ENCODE measurements around the gene DUSP7.
A peak's percentile ranks its signal among the peaks of the same experiment; 100 is the strongest.
"Not testable (repeated sequence)": the region's sequence is repeated elsewhere in the genome, so short reads cannot be mapped to it uniquely, and the experiment has no call there.

DUSP7 gene

DNA sequence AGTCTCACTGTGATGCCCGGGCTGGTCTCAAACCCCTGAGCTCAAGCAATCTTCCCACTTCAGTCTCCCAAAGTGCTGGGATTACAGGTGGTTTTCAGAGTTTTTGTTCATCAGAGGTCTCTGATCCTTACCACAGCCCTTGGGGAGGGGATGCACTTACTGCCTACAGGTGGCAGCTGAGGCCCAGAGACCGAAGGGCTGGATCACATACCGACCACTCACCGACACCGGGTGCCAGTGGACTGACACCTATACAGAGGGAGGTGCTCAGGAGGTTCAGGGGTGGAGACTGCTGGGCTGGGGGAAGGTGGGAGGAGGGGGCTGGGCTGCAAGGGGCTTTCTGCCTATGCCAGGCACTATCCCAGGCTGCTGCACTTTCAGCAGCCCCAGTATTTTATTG is 19.5 kb downstream of the DUSP7 start:
- Histone ChIP-seq H3K27me3 (no peaks in the 10 kb centered on the region), H3K36me3 (no peaks in the 10 kb centered on the region; the same call in 1 of the 2 replicates), H3K4me1 (peaks cover 23% of the 10 kb centered on the region), H3K4me3 (ENCODE audit: low read depth, low read length) (no peak overlapping the region), H3K9me3 (no peaks in the 10 kb centered on the region)
- DNase-seq, result no peak
- TF ChIP-seq, protein P1, sequence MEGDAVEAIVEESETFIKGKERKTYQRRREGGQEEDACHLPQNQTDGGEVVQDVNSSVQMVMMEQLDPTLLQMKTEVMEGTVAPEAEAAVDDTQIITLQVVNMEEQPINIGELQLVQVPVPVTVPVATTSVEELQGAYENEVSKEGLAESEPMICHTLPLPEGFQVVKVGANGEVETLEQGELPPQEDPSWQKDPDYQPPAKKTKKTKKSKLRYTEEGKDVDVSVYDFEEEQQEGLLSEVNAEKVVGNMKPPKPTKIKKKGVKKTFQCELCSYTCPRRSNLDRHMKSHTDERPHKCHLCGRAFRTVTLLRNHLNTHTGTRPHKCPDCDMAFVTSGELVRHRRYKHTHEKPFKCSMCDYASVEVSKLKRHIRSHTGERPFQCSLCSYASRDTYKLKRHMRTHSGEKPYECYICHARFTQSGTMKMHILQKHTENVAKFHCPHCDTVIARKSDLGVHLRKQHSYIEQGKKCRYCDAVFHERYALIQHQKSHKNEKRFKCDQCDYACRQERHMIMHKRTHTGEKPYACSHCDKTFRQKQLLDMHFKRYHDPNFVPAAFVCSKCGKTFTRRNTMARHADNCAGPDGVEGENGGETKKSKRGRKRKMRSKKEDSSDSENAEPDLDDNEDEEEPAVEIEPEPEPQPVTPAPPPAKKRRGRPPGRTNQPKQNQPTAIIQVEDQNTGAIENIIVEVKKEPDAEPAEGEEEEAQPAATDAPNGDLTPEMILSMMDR (IDR thresholded peaks at IDR 0.05; ENCODE audit: low read depth, low read length), result no peak

DNA sequence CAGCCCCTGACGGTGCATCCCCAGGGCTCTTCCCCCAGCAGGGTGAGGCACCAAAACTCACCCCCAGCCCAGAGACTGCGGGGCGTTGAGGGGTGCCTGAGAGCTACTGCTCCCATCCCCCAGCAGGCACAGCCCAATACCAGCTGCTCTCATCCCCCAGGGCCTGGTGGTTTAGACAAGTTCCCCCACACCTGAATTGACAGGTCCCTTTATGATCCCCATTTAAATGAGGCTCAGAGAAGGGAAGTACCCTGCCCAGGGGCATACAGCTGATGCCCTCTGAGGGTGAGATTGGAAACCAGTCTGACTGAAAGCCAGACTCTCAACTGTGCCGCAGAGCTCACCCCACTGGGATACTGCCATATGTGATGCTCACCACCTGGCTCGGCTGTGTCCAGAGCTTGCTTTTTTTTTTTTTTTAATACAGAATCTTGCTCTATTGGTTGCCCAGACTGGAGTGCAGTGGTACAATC is 20.1 kb downstream of the DUSP7 start:
- no peak for DNase-seq
- no peaks in the 10 kb centered on the region; the same call in 1 of the 2 replicates for H3K36me3 ChIP-seq
- H3K4me3 ChIP-seq (ENCODE audit: low read depth, low read length), result no peak overlapping the region

DNA sequence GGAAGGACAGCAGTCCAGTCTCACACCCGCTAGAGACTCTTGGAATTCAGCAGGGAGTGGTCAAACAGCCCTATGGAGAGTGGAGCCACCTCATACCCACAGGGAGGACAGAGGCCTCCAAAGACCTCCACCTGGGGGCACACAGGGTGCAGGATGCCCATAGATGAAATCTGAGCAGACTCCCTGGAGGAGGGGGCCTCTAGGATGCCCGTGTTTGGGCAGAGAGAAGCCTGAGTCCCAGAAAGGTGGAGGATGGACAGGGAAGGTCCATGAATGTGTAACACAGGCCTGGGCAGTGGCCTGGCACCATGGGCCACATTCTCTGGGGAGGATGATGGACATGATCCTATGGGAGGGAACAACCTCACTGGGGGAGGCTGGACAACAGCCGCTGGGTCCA is 21.7 kb downstream of the DUSP7 start:
- no peaks in the 10 kb centered on the region for H3K9me3 ChIP-seq
- DNase-seq, result no peak
- no peaks in the 10 kb centered on the region for H3K27me3 ChIP-seq
- TF ChIP-seq, protein P1 (IDR thresholded peaks at IDR 0.05; ENCODE audit: low read depth, low read length), result no peak
- H3K4me3 ChIP-seq (ENCODE audit: low read depth, low read length), result no peak overlapping the region
- H3K4me1 ChIP-seq, result peaks cover 23% of the 10 kb centered on the region
- H3K36me3 ChIP-seq, result no peaks in the 10 kb centered on the region; the same call in 1 of the 2 replicates

More for the DNA sequence above, 20.1 kb downstream of the DUSP7 start:
- no peaks in the 10 kb centered on the region for H3K9me3 ChIP-seq
- H3K4me1 ChIP-seq, result peaks cover 18% of the 10 kb centered on the region
- no peaks in the 10 kb centered on the region for H3K27me3 ChIP-seq
- TF ChIP-seq, protein P1 (IDR thresholded peaks at IDR 0.05; ENCODE audit: low read depth, low read length), result no peak

DNA sequence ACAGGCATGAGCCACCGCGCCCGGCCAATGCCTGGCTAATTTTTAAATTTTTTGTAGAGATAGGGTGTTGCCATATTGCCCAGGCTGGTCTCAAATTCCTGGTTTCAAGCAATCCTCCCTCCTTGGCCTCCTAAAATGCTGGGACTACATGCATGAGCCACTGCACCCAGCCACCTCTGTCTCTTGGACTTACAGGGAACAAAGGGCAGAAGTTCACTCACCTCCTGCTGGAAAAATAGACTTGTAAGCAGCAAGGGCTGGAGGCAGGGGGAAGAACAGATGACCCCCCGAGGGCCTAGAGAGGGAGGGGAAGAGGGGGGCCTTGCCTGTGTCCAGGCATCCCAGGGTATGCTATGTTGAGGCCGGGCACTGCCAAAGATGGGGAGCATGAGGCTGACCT is 22.2 kb downstream of the DUSP7 start:
- Histone ChIP-seq H3K27me3 (no peaks in the 10 kb centered on the region), H3K4me3 (ENCODE audit: low read depth, low read length) (no peak overlapping the region), H3K9me3 (no peaks in the 10 kb centered on the region), H3K36me3 (no peaks in the 10 kb centered on the region; the same call in 1 of the 2 replicates), H3K4me1 (peaks cover 27% of the 10 kb centered on the region)
- no peak for DNase-seq
- TF ChIP-seq, protein P1 (IDR thresholded peaks at IDR 0.05; ENCODE audit: low read depth, low read length), result no peak

DNA sequence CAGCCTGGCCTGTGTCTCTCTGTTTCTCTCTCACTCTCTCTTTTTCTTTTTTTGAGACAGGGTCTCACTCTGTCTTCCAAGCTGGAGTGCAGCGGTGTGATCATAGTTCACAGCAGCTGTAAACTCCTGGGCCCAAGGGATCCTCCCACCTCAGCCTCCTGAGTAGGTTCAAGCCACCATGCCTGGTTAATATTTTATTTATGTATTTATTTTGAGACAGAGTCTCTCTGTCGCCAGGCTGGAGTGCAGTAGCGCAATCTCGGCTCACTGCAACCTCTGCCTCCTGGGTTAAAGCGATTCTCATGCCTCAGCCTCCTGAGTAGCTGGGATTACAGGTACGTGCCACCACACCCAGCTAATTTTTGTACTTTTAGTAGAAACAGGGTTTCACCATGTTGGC is 22.6 kb downstream of the DUSP7 start:
- H3K4me3 ChIP-seq (ENCODE audit: low read depth, low read length); H3K36me3 ChIP-seq; H3K9me3 ChIP-seq; DNase-seq; H3K27me3 ChIP-seq: not testable (repeated sequence)
- H3K4me1 ChIP-seq, result peaks cover 32% of the 10 kb centered on the region

DNA sequence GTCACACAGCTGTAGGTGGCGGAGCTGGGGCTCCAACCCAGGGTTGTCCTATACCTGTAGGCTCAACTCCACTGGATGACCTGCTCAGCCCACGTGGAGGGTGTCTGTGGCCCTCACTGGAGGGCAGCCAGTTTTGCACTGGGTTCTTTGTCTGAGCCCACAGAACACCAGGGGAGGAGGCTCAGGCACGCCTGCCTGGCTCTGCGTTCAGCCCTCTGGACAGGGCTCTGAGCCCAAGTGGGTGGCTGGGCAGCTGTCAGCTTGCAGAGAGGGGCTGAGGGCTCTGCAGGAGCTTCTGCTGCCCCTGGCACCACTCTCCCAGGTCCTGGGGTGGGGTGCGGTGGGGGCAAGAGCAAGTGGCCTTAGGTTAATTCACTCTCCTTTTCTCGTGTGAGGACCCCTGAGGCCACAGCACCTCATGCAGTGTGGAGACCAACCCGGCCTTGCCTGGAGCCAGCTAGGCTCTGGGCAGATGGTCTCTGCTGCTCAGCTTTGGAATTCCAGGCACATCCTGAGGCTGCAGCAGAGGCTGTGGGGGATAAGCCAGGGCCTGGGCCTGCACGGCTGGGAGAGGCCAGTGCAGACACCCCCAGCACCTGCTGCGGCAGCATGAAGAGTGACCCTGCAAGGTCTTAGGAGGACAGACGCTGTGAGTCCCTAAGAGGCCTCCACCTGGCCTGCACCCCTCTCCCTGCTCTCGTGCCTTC is 23.5 kb downstream of the DUSP7 start:
- H3K4me1 ChIP-seq, result peaks cover 39% of the 10 kb centered on the region
- no peaks in the 10 kb centered on the region for H3K9me3 ChIP-seq
- H3K4me3 ChIP-seq (ENCODE audit: low read depth, low read length), result no peak overlapping the region
- no peaks in the 10 kb centered on the region for H3K27me3 ChIP-seq
- TF ChIP-seq, protein P1 (IDR thresholded peaks at IDR 0.05; ENCODE audit: low read depth, low read length), result no peak
- H3K36me3 ChIP-seq, result no peaks in the 10 kb centered on the region; the same call in 1 of the 2 replicates
- peak; percentile 57 for DNase-seq
